ENCODE measurements around the gene AQP3.

DNA sequence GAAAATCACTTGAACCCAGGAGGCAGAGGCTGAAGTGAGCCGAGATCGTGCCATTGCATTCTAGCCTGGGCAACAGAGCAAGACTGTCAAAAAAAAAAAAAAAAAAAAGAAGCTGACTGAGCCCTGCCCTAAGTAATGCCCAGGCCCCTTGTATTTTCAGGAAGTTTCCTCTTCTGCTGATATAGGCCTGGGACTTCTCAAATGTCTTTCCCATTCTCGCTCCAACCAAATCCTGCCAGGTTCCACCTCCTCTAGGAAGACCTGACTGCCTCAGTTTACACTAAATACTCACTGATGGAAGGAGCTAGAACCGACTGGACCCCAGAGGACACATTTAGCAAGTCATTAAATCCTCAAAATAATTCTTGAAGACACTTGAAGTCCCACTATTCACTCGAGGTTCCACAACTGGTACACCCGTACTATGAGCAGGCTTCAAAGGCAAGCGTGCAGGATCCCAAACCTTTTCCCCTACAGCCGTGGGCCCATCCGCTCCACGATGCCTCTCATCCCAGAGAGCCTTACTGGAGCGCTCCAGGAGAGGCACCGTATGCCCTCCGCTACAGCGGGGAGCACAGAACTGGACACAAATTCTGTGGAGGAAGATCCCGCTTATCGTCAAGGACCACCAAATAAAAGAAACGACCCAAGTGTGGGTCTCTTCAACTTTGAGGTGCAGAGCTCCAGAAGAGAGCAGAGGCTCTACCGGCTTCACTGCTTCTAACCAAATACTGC is 25.7 kb upstream of the AQP3 start:
- no peak for TF ChIP-seq POLR2A (IDR thresholded peaks at IDR 0.05; ENCODE audit: low read depth, low read length)
- TF ChIP-seq POLR2AphosphoS5 (IDR thresholded peaks at IDR 0.05; ENCODE audit: low read depth, low read length), result no peak
- no peak for TF ChIP-seq TAF1 (IDR thresholded peaks at IDR 0.05; ENCODE audit: low read depth, low read length)
- no peak for TF ChIP-seq SPI1 (IDR thresholded peaks at IDR 0.05; ENCODE audit: low read depth, low read length)

Data from GM12891 (cell line).